ENCODE measurements around the gene SEPTIN12. TPM values are rescaled to one million over a fixed set of nuclear protein-coding genes. Genes with fewer than 3 reads are reported as not detected.

Gene SEPTIN12
- total and polyA plus RNA-seq, 2 of the 8 experiments (the other 6 are each of a cell fraction or from before 2014, with no cell fraction given), result 0.24 TPM; not detected in 1

- no peak for TF ChIP-seq CTCF (IDR thresholded peaks at IDR 0.05; ENCODE audit: control extremely low read depth in 1 of 3, insufficient read depth in 1 of 3, low read depth in 1 of 3, low read length in 3 of 3)
- TF ChIP-seq POLR2AphosphoS5 (IDR thresholded peaks at IDR 0.05; ENCODE audit: low read depth, low read length), result peak; percentile 43; the same call in 1 of the 2 replicates
Observed at GRCh38 chr16:4801962-4802658, 14.0 kb upstream of the SEPTIN12 start, which contains the start of gene ROGDI (continued).

All from H1 (cell line).